HG03432 (cell line): ENCODE measurements around the gene RBM12.

Source experiments
- ATAC-seq: cut with Tn5 transposase; IDR thresholded peaks from one replicate; pipeline ENCODE4 v1.9.1; 2021; ENCODE audit warnings: mild to moderate bottlenecking, moderate library complexity; ENCODE audit not compliant: unreplicated experiment

Gene RBM12

GRCh38 chr20:35626386-35627001, 38.2 kb downstream of the RBM12 start:
- ATAC-seq = no peak

GRCh38 chr20:35625584-35626385, 38.9 kb downstream of the RBM12 start:
- ATAC-seq = no peak

- no peak for ATAC-seq
These were observed 43.1 kb downstream of the RBM12 start for GRCh38 chr20:35621560-35621946.

- ATAC-seq = no peak
These were observed 43.7 kb downstream of the RBM12 start for GRCh38 chr20:35620818-35621559.

- peak; percentile 41 for ATAC-seq
These were observed 45.3 kb downstream of the RBM12 start for GRCh38 chr20:35619196-35620095.

- no peak for ATAC-seq
These were observed 46.2 kb downstream of the RBM12 start for GRCh38 chr20:35618263-35619131.

- no peak for ATAC-seq
These were observed 47.1 kb downstream of the RBM12 start for GRCh38 chr20:35617397-35618262.

GRCh38 chr20:35616465-35617396, 48.0 kb downstream of the RBM12 start:
- peak; percentile 27 for ATAC-seq

GRCh38 chr20:35615667-35616464, 48.8 kb downstream of the RBM12 start, which contains the start of gene SPAG4:
Gene SPAG4 (plus strand): TSS chr20:35615829. CDS start chr20:35616004, 175 bp downstream.
- peak; percentile 74 for ATAC-seq

- ATAC-seq = no peak
These were observed 53.2 kb downstream of the RBM12 start for GRCh38 chr20:35611482-35611881.

- no peak for ATAC-seq
These were observed 53.8 kb downstream of the RBM12 start for GRCh38 chr20:35610833-35611427.

- ATAC-seq = no peak
These were observed 57.5 kb downstream of the RBM12 start for GRCh38 chr20:35607003-35607735.

GRCh38 chr20:35606127-35606526, 58.6 kb downstream of the RBM12 start:
- no peak for ATAC-seq

GRCh38 chr20:35604449-35604747, 60.3 kb downstream of the RBM12 start:
- no peak for ATAC-seq

- ATAC-seq = no peak
These were observed 60.8 kb downstream of the RBM12 start for GRCh38 chr20:35603695-35604448.
